Sigmoid colon (tissue), 4 donors: ENCODE results near the gene CNTN2.

ENCODE experiments used
- CTCF ChIP-seq, 4 experiments: fragments of 450-650 bp in 3 of 4; fragments of 200-600 bp in 1 of 4; IDR thresholded peaks; one replicate each; pipeline ENCODE4 v1.5.1; 2016 to 2019; ENCODE audit warnings: antibody characterized with exemption in 4 of 4, mild to moderate bottlenecking in 3 of 4, moderate library complexity in 2 of 4
- EP300 ChIP-seq, 4 donors: sonication (generic); formaldehyde crosslinking; IDR thresholded peaks; one replicate each; pipeline ENCODE4 v1.6.1; 2017; ENCODE audit warnings: antibody characterized with exemption in 4 of 4
- POLR2A ChIP-seq, 2 donors: fragments of 450-650 bp; IDR thresholded peaks; one replicate each; pipeline ENCODE4 v1.6.1; 2016; ENCODE audit warnings: antibody characterized with exemption in 2 of 2, mild to moderate bottlenecking in 2 of 2, moderate library complexity in 2 of 2

GRCh38 chr1:205020466-205020865, 22.5 kb upstream of the CNTN2 start:
- TF ChIP-seq EP300 (IDR thresholded peaks at IDR 0.05) (no peak), CTCF (IDR thresholded peaks at IDR 0.05) (no peak), POLR2A (IDR thresholded peaks at IDR 0.05) (no peak)
